Muscle layer of colon (tissue), 2 donors: ENCODE data around the gene GPR143.

Experiments
- H3K27ac ChIP-seq: one replicate; pipeline ENCODE4 v1.7.0; 2013; ENCODE audit warnings: low read depth, mild to moderate bottlenecking, low read length, moderate library complexity
- H3K27me3 ChIP-seq, 2 donors: one replicate each; pipeline ENCODE4 v1.7.0; 2013; ENCODE audit warnings: low read length in 2 of 2, mild to moderate bottlenecking in 2 of 2; ENCODE audit not compliant: insufficient read depth in 2 of 2, control insufficient read depth in 1 of 2
- H3K36me3 ChIP-seq: one replicate; pipeline ENCODE4 v1.7.0; 2013; ENCODE audit warnings: mild to moderate bottlenecking, low read length; ENCODE audit not compliant: insufficient read depth
- H3K4me1 ChIP-seq: one replicate; pipeline ENCODE4 v1.7.0; 2013; ENCODE audit warnings: mild to moderate bottlenecking, low read length; ENCODE audit not compliant: insufficient read depth
- H3K4me3 ChIP-seq, 2 donors: one replicate each; pipeline ENCODE4 v1.7.0; 2013; ENCODE audit warnings: low read length in 2 of 2, low read depth in 1 of 2, mild to moderate bottlenecking in 1 of 2, moderate library complexity in 1 of 2
- H3K9ac ChIP-seq: one replicate; pipeline ENCODE4 v1.7.0; 2013; ENCODE audit warnings: low read length
- H3K9me3 ChIP-seq: one replicate; pipeline ENCODE4 v1.7.0; 2013; ENCODE audit warnings: mild to moderate bottlenecking, low read length
- donor health status: abdominal sarcoma.
- donor health status: Adenocarcinoma of cecum.

GPR143 gene

GRCh38 chrX:9704876-9705465 lies 60.7 kb downstream of the GPR143 start:
- Histone ChIP-seq H3K27me3 (no peaks in the 10 kb centered on the region), H3K27ac (no peak overlapping the region), H3K4me1 (no peaks in the 10 kb centered on the region), H3K36me3 (no peaks in the 10 kb centered on the region), H3K9ac (no peak overlapping the region), H3K9me3 (peaks cover 5% of the 10 kb centered on the region), H3K4me3 (no peak overlapping the region)

DNA sequence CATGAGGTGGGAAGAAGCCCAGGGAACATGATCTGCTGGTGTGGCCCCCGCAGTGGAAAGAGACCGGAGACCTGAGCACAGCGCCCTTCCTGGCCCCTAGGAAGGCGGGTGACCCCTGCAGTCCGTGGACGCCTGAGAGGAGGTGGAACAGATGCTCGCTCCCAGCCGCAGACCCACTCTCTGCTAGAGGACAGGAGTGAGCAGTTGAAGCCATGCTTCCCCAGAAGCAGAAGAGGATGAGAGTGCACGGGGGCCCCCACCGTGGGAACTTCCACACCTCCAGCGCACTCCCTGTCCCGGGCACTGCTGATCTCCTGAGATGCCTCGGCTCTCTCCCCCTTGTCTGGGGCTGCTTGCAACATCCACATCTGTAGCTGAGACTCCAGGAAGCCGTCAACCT lies 62.2 kb downstream of the GPR143 start:
- Histone ChIP-seq H3K27me3 (no peaks in the 10 kb centered on the region), H3K27ac (no peak overlapping the region), H3K9ac (no peak overlapping the region), H3K4me3 (no peak overlapping the region), H3K9me3 (peaks cover 5% of the 10 kb centered on the region), H3K36me3 (no peaks in the 10 kb centered on the region), H3K4me1 (no peaks in the 10 kb centered on the region)

DNA sequence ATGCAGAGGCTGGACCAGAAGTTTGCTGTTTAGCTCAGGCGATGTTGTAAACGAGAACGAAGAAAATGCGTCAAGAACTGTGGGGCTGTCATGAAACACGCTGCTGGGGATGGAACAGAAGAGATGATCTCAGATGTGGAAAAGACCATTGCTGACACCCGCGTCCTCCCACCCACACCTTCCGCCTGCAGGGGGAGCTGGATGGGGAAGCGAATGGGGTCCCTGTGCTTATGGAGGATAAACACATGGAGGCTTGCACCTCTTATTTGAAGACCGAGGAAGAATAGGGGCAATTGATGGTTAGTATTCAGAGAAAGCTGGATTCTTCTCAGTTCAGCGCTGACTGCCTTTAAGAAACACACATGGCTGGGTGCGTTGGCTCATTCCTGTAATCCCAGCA lies 63.9 kb downstream of the GPR143 start:
- no peak overlapping the region for H3K9ac ChIP-seq
- peaks cover 5% of the 10 kb centered on the region for H3K9me3 ChIP-seq
- no peaks in the 10 kb centered on the region for H3K4me1 ChIP-seq
- H3K4me3 ChIP-seq = no peak overlapping the region
- H3K36me3 ChIP-seq = no peaks in the 10 kb centered on the region
- no peak overlapping the region for H3K27ac ChIP-seq
- no peaks in the 10 kb centered on the region for H3K27me3 ChIP-seq

DNA sequence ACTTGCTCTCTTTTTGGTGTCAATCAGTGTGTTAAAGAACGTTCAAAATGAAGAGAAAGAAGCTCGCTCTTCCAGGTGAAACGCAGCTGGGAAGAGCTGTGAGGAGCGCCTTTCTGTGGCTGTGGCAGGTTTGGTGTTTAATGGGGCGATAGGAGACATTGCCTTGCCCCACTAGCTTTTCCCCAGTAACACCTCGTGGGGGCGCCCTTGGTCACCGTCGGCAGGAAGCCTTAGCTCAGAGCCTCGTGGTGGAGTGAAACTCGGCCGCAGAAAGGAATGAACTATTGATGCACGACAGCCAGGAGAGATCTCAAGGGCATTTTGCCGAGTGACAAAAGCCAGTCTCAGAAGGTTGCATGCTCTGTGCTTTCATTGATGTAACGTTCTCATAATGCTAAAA lies 65.1 kb downstream of the GPR143 start:
- no peak overlapping the region for H3K9ac ChIP-seq
- no peak overlapping the region for H3K27ac ChIP-seq
- H3K4me1 ChIP-seq = no peaks in the 10 kb centered on the region
- H3K4me3 ChIP-seq = no peak overlapping the region
- no peaks in the 10 kb centered on the region for H3K27me3 ChIP-seq
- H3K9me3 ChIP-seq = peaks cover 5% of the 10 kb centered on the region
- H3K36me3 ChIP-seq = no peaks in the 10 kb centered on the region

DNA sequence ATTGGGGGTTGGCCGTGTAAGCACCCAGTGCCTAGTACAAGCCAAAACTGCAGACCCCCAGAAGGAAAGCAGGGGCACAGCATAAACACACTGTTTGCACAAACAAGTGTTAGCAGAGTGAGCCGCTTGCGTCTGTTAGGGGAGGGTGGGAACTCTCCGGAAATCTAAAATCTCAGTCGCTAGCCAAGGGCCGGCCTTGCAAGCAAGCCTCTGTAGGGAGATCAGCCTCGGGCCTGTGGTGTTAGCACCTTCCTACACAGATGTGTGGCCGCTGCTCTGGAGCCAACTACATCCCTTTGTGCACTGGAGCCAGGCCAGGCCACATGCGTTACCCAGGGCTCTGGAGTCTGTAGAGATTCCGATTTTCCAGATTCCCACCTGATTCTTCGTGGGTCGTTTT lies 67.1 kb downstream of the GPR143 start:
- H3K4me1 ChIP-seq = no peaks in the 10 kb centered on the region
- no peaks in the 10 kb centered on the region for H3K27me3 ChIP-seq
- H3K4me3 ChIP-seq = no peak overlapping the region
- no peaks in the 10 kb centered on the region for H3K36me3 ChIP-seq
- no peak overlapping the region for H3K27ac ChIP-seq
- no peak overlapping the region for H3K9ac ChIP-seq
- no peaks in the 10 kb centered on the region for H3K9me3 ChIP-seq

DNA sequence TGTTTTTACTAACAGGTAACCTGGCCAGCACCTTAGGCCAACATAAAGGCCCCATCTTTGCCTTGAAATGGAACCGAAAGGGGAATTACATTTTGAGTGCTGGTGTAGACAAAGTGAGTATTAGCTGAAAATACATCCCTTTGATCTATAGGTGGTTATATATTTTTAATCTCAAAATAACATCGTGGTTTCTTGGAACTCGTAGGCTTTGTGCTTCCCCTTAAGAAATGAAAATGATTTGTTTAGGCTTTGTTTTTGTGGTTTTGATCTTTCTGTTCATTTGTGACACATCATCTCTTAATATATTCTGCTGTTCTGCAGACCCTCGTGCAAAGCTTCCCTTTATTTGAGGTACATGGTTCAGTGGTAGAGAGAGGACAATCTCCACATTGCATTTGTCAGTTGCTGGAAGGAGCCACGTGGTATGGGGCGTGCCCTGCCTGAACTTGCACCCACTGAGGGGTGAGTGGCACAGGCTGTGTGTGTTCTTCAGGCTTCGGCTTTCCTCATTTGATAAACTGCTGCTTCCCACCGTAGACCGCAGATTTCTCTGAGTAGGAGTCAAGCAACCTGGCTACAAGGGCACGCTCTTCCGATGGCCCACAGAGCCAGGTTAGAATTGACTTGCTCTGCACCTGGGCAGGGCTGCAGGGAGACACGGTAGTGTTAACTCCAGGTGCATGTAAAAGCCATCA lies 72.2 kb downstream of the GPR143 start:
- Histone ChIP-seq H3K4me3 (no peak overlapping the region), H3K9ac (no peak overlapping the region), H3K27me3 (no peaks in the 10 kb centered on the region), H3K27ac (no peak overlapping the region), H3K36me3 (no peaks in the 10 kb centered on the region), H3K4me1 (no peaks in the 10 kb centered on the region), H3K9me3 (no peaks in the 10 kb centered on the region)

GRCh38 chrX:9690046-9690445 lies 75.6 kb downstream of the GPR143 start:
- Histone ChIP-seq H3K9ac (no peak overlapping the region), H3K27me3 (no peaks in the 10 kb centered on the region), H3K4me1 (no peaks in the 10 kb centered on the region), H3K4me3 (no peak overlapping the region), H3K9me3 (no peaks in the 10 kb centered on the region), H3K27ac (no peak overlapping the region), H3K36me3 (no peaks in the 10 kb centered on the region)

GRCh38 chrX:9688833-9689232 lies 76.8 kb downstream of the GPR143 start:
- no peak overlapping the region for H3K9ac ChIP-seq
- no peaks in the 10 kb centered on the region for H3K27me3 ChIP-seq
- H3K9me3 ChIP-seq = no peaks in the 10 kb centered on the region
- H3K27ac ChIP-seq = no peak overlapping the region
- H3K4me3 ChIP-seq = no peak overlapping the region
- no peaks in the 10 kb centered on the region for H3K36me3 ChIP-seq
- no peaks in the 10 kb centered on the region for H3K4me1 ChIP-seq

GRCh38 chrX:9687899-9688298 lies 77.7 kb downstream of the GPR143 start:
- no peak overlapping the region for H3K4me3 ChIP-seq
- no peaks in the 10 kb centered on the region for H3K27me3 ChIP-seq
- H3K27ac ChIP-seq = no peak overlapping the region
- H3K4me1 ChIP-seq = no peaks in the 10 kb centered on the region
- no peak overlapping the region for H3K9ac ChIP-seq
- H3K36me3 ChIP-seq = no peaks in the 10 kb centered on the region
- H3K9me3 ChIP-seq = no peaks in the 10 kb centered on the region

- Histone ChIP-seq H3K36me3 (no peaks in the 10 kb centered on the region), H3K27me3 (no peaks in the 10 kb centered on the region), H3K27ac (no peak overlapping the region), H3K4me1 (no peaks in the 10 kb centered on the region), H3K9ac (no peak overlapping the region), H3K4me3 (no peak overlapping the region), H3K9me3 (no peaks in the 10 kb centered on the region)
Measured at GRCh38 chrX:9683350-9683749, 82.3 kb downstream of the GPR143 start.

DNA sequence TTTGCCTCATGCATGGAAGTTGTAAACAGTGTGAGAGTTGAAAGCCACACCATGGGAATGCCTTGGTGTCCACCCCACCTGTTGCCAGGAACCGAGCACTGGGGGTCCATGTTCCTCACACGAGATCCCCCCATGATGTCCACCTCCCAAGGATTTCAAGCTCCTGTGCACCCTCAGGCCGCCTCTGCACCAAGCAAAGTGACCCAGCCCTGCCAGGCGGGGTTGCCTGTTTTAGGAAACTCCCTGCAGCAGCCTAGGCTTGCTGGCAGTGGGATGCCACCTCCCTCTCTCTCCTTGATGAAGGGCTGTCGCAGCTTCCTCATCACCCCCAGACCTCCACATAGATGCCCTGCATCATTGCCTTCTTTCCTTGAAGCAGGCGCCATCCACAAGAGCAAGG lies 82.8 kb downstream of the GPR143 start:
- no peaks in the 10 kb centered on the region for H3K36me3 ChIP-seq
- H3K27me3 ChIP-seq = no peaks in the 10 kb centered on the region
- H3K9me3 ChIP-seq = no peaks in the 10 kb centered on the region
- H3K9ac ChIP-seq = no peak overlapping the region
- no peak overlapping the region for H3K4me3 ChIP-seq
- H3K4me1 ChIP-seq = no peaks in the 10 kb centered on the region
- H3K27ac ChIP-seq = no peak overlapping the region

- Histone ChIP-seq H3K27me3 (no peaks in the 10 kb centered on the region), H3K4me3 (no peak overlapping the region), H3K4me1 (no peaks in the 10 kb centered on the region), H3K27ac (no peak overlapping the region), H3K9ac (no peak overlapping the region), H3K36me3 (no peaks in the 10 kb centered on the region), H3K9me3 (no peaks in the 10 kb centered on the region)
Measured at GRCh38 chrX:9682456-9682855, 83.2 kb downstream of the GPR143 start.
